ENCODE measurements around the gene TADA2B. TPM values are rescaled to one million over a fixed set of nuclear protein-coding genes. Genes with fewer than 3 reads are reported as not detected.

TADA2B gene
- polyA plus RNA-seq, 2 of the 4 experiments (the other 2 are of a cell fraction) = 6.7 to 10.8 TPM

DNA sequence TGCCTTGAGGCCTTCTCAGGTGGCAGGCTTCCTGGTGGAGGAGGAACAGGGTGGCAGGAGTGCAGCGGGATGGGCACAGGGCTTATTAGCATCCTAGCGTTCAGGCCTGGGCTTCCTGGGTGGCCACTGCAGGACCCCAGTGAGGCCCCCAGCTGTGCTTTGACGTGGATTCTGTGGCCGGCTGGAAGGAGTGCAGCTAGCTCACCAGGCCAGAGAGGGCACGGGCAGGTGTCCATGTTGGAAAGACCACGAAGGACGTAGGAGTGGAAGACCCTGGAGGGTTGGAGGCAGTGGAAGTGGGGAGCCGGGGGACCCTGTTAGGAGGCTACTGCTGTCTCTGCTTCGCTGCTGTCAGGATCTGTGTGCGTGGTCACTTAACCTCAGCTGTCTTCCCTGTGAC lies 13.3 kb upstream of the TADA2B start:
- Histone ChIP-seq H3K4me1 (peaks cover 34% of the 10 kb centered on the region), H3K4me2 (no peak overlapping the region), H3K27ac (no peak overlapping the region; a peak in 1 of 6 replicates), H3K9me3 (no peaks in the 10 kb centered on the region), H3K4me3 (no peak overlapping the region)
- ChIA-PET POLR2A (no interaction called here), CTCF (interaction anchor here (1.7 to 3.8 kb wide), 2 partner anchors 13 to 41 kb away, joined by 6 to 15 read pairs; partner anchors contain the start of gene TADA2B)
- FAIRE-seq (no peak), DNase-seq (ENCODE audit: low read depth in 1 of 2, low spot score in 1 of 2) (no peak), ATAC-seq (no peak)
- WGBS (ENCODE audit: missing lambda C conversion rate) = 98% methylated on average over 10 of the region's 10 CpGs
- no peak for TF ChIP-seq TP53 (CRISPR knock-in tag; IDR thresholded peaks at IDR 0.05)
- no peak for TF ChIP-seq EHMT2 (IDR thresholded peaks at IDR 0.05; ENCODE audit: low read depth)
- TF ChIP-seq CEBPB (IDR thresholded peaks at IDR 0.05) = no peak
- TF ChIP-seq EHF (CRISPR knock-in tag; IDR thresholded peaks at IDR 0.05) = no peak
- no peak for TF ChIP-seq HOXB5 (CRISPR knock-in tag; IDR thresholded peaks at IDR 0.05)
- no peak for TF ChIP-seq RAD21 (conservative IDR thresholded peaks at IDR 0.05 in 1 of 2, IDR thresholded peaks at IDR 0.05 in 1 of 2)
- no peak for TF ChIP-seq POLR2AphosphoS2 (conservative IDR thresholded peaks at IDR 0.05; ENCODE audit: low read length)
- TF ChIP-seq HEYL (CRISPR knock-in tag; IDR thresholded peaks at IDR 0.05) = no peak
- no peak for TF ChIP-seq GATA3 (IDR thresholded peaks at IDR 0.05; ENCODE audit: borderline replicate concordance)
- TF ChIP-seq ZC3H11A (IDR thresholded peaks at IDR 0.05) = no peak
- TF ChIP-seq, protein P1, sequence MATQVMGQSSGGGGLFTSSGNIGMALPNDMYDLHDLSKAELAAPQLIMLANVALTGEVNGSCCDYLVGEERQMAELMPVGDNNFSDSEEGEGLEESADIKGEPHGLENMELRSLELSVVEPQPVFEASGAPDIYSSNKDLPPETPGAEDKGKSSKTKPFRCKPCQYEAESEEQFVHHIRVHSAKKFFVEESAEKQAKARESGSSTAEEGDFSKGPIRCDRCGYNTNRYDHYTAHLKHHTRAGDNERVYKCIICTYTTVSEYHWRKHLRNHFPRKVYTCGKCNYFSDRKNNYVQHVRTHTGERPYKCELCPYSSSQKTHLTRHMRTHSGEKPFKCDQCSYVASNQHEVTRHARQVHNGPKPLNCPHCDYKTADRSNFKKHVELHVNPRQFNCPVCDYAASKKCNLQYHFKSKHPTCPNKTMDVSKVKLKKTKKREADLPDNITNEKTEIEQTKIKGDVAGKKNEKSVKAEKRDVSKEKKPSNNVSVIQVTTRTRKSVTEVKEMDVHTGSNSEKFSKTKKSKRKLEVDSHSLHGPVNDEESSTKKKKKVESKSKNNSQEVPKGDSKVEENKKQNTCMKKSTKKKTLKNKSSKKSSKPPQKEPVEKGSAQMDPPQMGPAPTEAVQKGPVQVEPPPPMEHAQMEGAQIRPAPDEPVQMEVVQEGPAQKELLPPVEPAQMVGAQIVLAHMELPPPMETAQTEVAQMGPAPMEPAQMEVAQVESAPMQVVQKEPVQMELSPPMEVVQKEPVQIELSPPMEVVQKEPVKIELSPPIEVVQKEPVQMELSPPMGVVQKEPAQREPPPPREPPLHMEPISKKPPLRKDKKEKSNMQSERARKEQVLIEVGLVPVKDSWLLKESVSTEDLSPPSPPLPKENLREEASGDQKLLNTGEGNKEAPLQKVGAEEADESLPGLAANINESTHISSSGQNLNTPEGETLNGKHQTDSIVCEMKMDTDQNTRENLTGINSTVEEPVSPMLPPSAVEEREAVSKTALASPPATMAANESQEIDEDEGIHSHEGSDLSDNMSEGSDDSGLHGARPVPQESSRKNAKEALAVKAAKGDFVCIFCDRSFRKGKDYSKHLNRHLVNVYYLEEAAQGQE (IDR thresholded peaks at IDR 0.05) = no peak
- no peak for TF ChIP-seq RCOR1 (IDR thresholded peaks at IDR 0.05; ENCODE audit: low read depth, low read length)
- TF ChIP-seq, protein P2, sequence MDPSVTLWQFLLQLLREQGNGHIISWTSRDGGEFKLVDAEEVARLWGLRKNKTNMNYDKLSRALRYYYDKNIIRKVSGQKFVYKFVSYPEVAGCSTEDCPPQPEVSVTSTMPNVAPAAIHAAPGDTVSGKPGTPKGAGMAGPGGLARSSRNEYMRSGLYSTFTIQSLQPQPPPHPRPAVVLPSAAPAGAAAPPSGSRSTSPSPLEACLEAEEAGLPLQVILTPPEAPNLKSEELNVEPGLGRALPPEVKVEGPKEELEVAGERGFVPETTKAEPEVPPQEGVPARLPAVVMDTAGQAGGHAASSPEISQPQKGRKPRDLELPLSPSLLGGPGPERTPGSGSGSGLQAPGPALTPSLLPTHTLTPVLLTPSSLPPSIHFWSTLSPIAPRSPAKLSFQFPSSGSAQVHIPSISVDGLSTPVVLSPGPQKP (IDR thresholded peaks at IDR 0.05; ENCODE audit: low read depth, low read length) = no peak
- no peak for TF ChIP-seq CHD4 (IDR thresholded peaks at IDR 0.05; ENCODE audit: borderline replicate concordance)
- TF ChIP-seq PHF8 (IDR thresholded peaks at IDR 0.05; ENCODE audit: borderline replicate concordance, low read depth) = no peak
- no peak for TF ChIP-seq POLR2A (IDR thresholded peaks at IDR 0.05; ENCODE audit: low read length)

DNA sequence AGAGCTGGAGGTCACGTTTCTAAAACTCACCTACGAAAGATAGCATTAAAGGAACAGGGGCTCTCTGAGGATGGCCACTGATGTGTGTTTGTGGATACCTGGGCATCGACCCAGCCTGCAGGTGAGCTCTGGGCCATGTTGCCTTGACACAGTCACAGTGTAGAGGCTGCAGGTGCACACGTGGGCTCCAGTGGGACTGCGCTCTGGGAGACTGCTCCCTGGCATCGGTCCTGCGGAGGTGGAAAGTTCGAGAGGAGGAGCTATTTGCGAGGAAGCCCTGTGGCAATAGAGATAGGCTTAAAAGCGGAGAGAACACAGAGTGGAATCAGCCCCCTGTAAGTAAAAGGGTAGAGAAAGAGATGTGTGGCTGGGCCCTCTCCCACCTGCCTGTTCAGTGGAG lies 12.3 kb upstream of the TADA2B start:
- CTCF ChIA-PET = interaction anchor here (1.7 to 3.8 kb wide), 3 partner anchors 10 to 40 kb away, joined by 4 to 15 read pairs (median 6); partner anchors contain the start of gene TADA2B
- POLR2A ChIA-PET = no interaction called here
- H3K4me1 ChIP-seq = peaks cover 44% of the 10 kb centered on the region
- no peak overlapping the region for H3K27ac ChIP-seq
- WGBS (ENCODE audit: missing lambda C conversion rate) = 91% methylated on average over 10 of the region's 10 CpGs
- H3K4me2 ChIP-seq = no peak overlapping the region
- no peak for FAIRE-seq
- no peak for DNase-seq (ENCODE audit: low read depth in 1 of 2, low spot score in 1 of 2)
- ATAC-seq = no peak
- no peak overlapping the region for H3K4me3 ChIP-seq
- TF ChIP-seq JUNB (IDR thresholded peaks at IDR 0.05) = no peak
- no peak for TF ChIP-seq HOXB13 (CRISPR knock-in tag; IDR thresholded peaks at IDR 0.05; ENCODE audit: low read depth)
- TF ChIP-seq RAD21 (conservative IDR thresholded peaks at IDR 0.05 in 1 of 2, IDR thresholded peaks at IDR 0.05 in 1 of 2) = no peak
- TF ChIP-seq, protein P3, sequence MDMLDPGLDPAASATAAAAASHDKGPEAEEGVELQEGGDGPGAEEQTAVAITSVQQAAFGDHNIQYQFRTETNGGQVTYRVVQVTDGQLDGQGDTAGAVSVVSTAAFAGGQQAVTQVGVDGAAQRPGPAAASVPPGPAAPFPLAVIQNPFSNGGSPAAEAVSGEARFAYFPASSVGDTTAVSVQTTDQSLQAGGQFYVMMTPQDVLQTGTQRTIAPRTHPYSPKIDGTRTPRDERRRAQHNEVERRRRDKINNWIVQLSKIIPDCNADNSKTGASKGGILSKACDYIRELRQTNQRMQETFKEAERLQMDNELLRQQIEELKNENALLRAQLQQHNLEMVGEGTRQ (IDR thresholded peaks at IDR 0.05) = no peak
- TF ChIP-seq ATOH8 (CRISPR knock-in tag; IDR thresholded peaks at IDR 0.05; ENCODE audit: low read depth) = no peak
- TF ChIP-seq RCOR1 (IDR thresholded peaks at IDR 0.05; ENCODE audit: low read depth, low read length) = no peak
- H3K9me3 ChIP-seq = no peaks in the 10 kb centered on the region

Data from A549 (cell line).